UCSD-AML1 (cell line): ENCODE measurements around the gene DCAF10.
"Not testable (repeated sequence)": the region's sequence is repeated elsewhere in the genome, so short reads cannot be mapped to it uniquely, and the experiment has no call there.

Experiments used
- DNase-seq: peaks from one replicate; lab custom pipeline; 2025; ENCODE audit not compliant: unreplicated experiment; lab: John Stamatoyannopoulos, UW

The DCAF10 gene

GRCh38 chr9:37800631-37801286 lies at the start of gene DCAF10:
Gene DCAF10, plus strand, starts transcription at chr9:37800797. Its CDS starts 70 bp downstream, at chr9:37800867.
- DNase-seq, result peak; percentile 90

- no peak for DNase-seq
Observed at GRCh38 chr9:37751186-37751585, 49.4 kb upstream of the DCAF10 start.

GRCh38 chr9:37751704-37752103 lies 48.9 kb upstream of the DCAF10 start:
- DNase-seq, result not testable (repeated sequence)

GRCh38 chr9:37752112-37752511 lies 48.5 kb upstream of the DCAF10 start:
- not testable (repeated sequence) for DNase-seq

- no peak for DNase-seq
Observed at GRCh38 chr9:37752642-37753488, 47.7 kb upstream of the DCAF10 start.

- DNase-seq, result peak; percentile 80
Observed at GRCh38 chr9:37753489-37754190, 47.0 kb upstream of the DCAF10 start, which contains the start of gene TRMT10B. Gene TRMT10B, plus strand, starts transcription at chr9:37753805. Its CDS starts 8,127 bp downstream, at chr9:37761932.

GRCh38 chr9:37758747-37759146 lies 41.9 kb upstream of the DCAF10 start:
- no peak for DNase-seq

- no peak for DNase-seq
Observed at GRCh38 chr9:37760416-37761161, 40.0 kb upstream of the DCAF10 start.

GRCh38 chr9:37761511-37761910 lies 39.1 kb upstream of the DCAF10 start:
- no peak for DNase-seq

- not testable (repeated sequence) for DNase-seq
Observed at GRCh38 chr9:37765263-37765662, 35.3 kb upstream of the DCAF10 start.

- no peak for DNase-seq
Observed at GRCh38 chr9:37769306-37769705, 31.3 kb upstream of the DCAF10 start.

GRCh38 chr9:37769995-37770394 lies 30.6 kb upstream of the DCAF10 start:
- DNase-seq, result no peak

- DNase-seq, result no peak
Observed at GRCh38 chr9:37775216-37775919, 25.2 kb upstream of the DCAF10 start.

GRCh38 chr9:37776328-37776727 lies 24.3 kb upstream of the DCAF10 start:
- DNase-seq, result no peak

- DNase-seq, result no peak
Observed at GRCh38 chr9:37778534-37778933, 22.1 kb upstream of the DCAF10 start.

- DNase-seq, result no peak
Observed at GRCh38 chr9:37784291-37784615, 16.3 kb upstream of the DCAF10 start.

- peak; percentile 92 for DNase-seq
Observed at GRCh38 chr9:37784616-37785483, 15.7 kb upstream of the DCAF10 start, which contains the start of gene EXOSC3. Gene EXOSC3, minus strand, starts transcription at chr9:37785064. Its CDS starts 20 bp downstream, at chr9:37785044.

GRCh38 chr9:37787059-37787458 lies 13.5 kb upstream of the DCAF10 start:
- no peak for DNase-seq

- DNase-seq, result no peak
Observed at GRCh38 chr9:37788332-37788731, 12.3 kb upstream of the DCAF10 start.
